HG03045 (cell line): ENCODE data around the gene CCDC32.
"Not testable (repeated sequence)": the region's sequence is repeated elsewhere in the genome, so short reads cannot be mapped to it uniquely, and the experiment has no call there.

Source experiments
- ATAC-seq: cut with Tn5 transposase; IDR thresholded peaks from one replicate; pipeline ENCODE4 v1.9.1; 2021; ENCODE audit warnings: mild to moderate bottlenecking, moderate library complexity; ENCODE audit not compliant: unreplicated experiment

Gene CCDC32

DNA sequence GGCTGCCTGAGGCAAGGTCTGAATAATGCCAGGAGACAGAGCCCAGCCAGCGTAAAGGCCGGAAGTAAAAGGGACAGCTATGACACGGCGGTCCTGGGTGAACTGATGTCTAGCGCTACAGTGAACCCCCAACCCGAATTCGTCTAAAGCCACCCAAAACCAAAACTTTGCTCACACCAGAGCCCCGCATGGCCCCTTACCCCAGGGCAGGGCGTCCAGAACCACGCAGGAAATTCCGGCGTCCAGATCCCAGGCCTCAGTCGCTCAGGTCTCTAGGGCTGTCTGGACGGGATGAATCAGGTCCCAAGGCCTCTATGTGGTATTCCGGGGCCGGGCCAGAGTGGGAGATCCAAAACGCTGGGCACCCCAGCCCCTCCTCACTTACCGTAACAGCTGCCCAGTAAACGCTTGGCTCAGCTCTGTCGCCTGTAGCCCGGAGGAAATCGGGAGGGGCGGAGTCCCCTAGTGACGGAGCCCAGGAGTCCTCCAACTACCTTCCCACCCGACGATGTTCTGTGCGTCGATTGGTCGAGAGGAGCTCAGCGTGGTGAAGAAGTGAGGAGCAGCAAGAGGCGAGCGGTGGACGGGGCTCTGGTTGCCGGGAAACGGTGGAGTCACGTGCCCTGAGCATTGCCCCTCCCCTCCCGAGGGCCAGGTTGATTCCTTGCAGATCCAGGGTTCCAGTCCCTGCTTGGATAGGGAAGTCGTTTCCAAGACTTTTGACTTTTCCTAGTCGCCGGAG is at the start of gene CCDC32:
TSS of gene CCDC32 (minus strand) at position 452 of the 742 bp plus-strand sequence. CDS start 2,027 bp downstream, outside the sequence.
- ATAC-seq = peak; percentile 97

GRCh38 chr15:40613080-40613479 is 48.2 kb upstream of the CCDC32 start:
- ATAC-seq = no peak

DNA sequence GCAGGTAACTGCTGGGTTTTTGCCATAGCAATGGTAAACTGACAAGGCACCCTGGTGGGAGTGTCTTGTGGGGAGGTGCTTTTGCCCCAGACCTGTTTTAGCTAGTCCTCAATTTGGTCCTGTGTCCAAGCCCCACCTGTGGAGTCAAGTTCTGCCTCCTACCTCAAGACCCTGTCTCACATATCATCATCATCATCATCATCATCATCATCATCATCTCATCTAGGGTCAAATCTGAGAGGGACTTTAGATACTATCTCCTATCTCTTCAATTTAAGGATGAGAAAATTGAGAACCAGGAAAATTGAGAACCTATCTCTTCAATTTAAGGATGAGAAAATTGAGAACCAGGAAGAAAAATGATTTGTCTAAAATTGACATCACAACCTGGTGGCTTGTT is 39.1 kb upstream of the CCDC32 start:
- ATAC-seq = no peak

DNA sequence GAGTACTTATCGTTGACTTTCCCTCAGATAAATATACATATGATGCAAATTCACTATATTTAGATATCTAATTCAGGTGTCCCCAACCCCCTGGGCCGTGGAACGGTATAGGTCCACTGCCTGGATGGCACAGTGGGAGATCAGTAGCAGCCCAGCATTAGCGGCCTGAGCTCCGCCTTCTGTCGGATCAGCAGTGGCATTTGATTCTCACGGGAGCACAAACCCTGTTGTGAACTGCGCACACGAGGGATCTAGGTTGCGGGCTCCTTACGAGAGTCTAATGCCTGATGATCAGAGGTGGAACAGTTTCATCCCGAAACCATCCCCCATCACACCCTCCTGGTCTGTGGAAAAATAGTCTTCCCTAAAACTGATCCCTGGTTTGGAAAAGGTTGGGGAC is 36.1 kb upstream of the CCDC32 start:
- no peak for ATAC-seq

DNA sequence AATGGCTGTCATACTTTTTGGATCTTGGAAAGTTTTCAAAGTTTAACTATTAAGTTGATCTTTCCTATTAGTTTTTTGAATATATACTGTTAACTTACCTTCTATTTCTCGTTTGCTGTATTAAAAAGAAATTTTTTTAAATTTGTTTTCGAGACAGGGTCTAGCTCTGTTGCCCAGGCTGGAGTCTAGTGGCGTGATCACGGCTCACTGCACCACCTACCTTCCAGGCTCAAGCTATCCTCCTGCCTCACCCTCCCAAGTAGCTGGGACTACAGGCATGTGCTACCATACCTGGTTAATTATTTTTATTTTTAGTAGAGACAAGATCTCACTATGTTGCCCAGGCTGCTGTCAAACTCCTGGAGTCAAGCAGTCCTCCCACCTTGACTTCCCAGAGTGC is 33.8 kb upstream of the CCDC32 start:
- no peak for ATAC-seq

GRCh38 chr15:40598126-40598525 is 33.3 kb upstream of the CCDC32 start:
- no peak for ATAC-seq

GRCh38 chr15:40597024-40597423 is 32.2 kb upstream of the CCDC32 start:
- no peak for ATAC-seq

- ATAC-seq = no peak
Observed at GRCh38 chr15:40595773-40596172, 30.9 kb upstream of the CCDC32 start.

DNA sequence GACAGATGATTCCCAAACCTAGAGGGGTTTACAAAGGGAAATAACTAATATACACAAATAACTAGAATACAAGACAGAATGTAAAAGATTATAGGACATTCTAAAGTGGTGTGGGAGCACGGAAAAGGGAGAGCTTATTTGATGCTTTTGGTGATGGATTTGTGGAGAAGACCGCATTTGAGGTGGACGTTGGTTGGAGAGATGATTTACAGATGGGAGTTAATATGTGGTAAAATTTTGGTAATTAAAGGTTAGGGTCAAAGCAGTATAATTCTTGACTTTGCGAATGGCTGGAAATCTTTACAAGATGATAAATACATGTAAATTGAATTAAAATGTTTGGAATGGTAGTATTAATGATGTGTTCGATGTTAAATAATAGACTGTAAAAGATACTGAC is 30.4 kb upstream of the CCDC32 start:
- no peak for ATAC-seq

DNA sequence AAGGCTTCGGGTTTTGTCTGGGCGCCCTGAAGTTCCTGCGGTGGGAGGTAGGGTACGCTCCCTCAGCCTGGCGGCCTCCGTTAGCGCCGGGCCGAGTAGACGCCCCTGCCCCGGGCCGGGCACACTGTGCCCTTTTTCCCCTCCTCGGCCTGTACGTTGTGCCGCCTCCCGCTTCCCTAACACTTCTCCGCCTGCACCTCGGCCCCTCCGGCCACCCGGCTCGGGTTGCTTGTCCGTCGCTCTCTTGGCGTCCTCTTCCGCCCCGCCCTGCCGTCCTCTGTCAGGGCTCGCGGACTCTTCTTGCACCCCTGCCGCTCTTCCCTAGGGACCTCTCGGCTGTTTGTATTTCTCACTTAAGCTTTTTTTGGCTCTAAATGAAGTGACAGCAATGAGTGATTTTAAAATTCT is 29.6 kb upstream of the CCDC32 start:
- peak; percentile 40 for ATAC-seq

DNA sequence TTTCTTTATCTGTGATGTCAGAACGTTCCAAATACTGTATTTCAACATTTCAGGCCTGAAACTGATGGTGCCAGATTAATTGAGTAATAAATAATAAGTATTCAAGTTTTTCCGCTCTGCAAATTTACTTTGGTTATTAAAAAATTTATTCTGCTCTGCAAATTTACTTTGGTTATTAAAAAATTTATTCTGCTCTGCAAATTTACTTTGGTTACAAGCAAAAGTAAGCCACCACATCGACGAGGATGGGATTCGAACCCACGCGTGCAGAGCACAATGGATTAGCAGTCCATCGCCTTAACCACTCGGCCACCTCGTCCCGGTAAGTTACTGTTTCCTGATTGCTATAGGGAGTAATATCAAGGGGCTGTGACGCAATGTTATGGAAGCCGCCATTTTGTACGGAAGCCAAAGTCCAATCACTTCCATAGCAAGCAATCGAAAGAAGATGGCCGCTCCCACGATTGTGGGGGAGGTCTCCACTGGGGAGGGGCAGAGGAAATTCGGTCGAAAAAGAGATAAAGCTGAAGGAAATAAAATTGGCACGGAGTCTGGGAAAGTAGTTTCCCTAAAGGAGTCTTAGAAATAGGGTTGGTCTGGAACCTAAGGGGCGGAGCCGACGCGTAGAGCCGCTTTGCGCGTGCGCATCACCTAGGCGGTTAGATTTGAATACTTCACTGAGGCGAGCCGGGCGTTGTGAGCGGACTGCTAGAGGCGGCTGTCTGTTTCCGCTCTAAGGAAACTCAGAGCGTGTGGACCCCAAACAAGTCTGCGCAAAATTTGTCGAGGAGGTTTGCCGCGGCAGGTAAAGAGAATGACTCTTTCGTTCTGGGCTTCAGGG is 29.0 kb upstream of the CCDC32 start, which contains the start of gene KNL1:
TSS of gene KNL1 (plus strand) at position 662 of the 841 bp plus-strand sequence. CDS start 8,683 bp downstream, outside the sequence.
- peak; percentile 69 for ATAC-seq

- no peak for ATAC-seq
Observed at GRCh38 chr15:40593165-40593564, 28.3 kb upstream of the CCDC32 start.

DNA sequence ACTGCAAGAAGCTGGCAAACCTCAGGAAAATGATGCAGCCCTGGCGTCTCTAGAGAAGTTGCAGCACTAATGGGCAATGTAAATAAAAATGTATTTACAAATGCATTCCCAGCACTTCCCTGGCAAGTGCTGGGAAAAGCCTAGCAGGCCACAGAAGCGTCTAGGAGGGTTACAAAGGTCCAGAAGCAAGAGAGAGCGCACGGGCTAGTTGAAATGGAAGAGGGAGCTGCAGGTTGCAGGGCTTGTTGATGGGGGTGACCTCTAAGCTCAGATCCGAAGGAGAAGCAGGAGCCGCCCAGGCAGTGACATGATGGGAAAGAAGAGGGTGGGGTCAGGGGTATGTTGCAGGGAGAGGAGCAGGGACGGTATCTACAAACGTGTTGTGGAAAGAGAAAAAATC is 26.5 kb upstream of the CCDC32 start:
- ATAC-seq = no peak

GRCh38 chr15:40590667-40591050 is 25.8 kb upstream of the CCDC32 start:
- no peak for ATAC-seq

DNA sequence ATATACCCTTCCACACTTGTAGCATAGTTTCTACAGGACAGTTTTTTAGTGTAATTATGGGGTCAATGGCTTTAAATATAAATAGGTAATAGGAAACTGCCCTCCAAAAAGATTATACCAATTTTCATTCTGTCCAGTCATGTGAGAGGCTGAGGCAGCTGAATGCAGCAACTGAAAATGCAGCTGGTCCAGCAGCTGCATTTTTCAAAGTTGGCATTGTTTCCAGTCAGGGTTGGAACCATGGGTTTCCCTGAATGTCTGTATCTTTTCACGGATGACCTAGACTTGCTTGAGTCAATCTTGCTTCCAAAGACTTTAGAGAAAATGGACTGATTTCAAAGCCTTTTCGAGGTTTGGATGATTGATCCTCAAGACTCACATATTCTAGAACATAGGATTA is 19.3 kb upstream of the CCDC32 start:
- no peak for ATAC-seq

DNA sequence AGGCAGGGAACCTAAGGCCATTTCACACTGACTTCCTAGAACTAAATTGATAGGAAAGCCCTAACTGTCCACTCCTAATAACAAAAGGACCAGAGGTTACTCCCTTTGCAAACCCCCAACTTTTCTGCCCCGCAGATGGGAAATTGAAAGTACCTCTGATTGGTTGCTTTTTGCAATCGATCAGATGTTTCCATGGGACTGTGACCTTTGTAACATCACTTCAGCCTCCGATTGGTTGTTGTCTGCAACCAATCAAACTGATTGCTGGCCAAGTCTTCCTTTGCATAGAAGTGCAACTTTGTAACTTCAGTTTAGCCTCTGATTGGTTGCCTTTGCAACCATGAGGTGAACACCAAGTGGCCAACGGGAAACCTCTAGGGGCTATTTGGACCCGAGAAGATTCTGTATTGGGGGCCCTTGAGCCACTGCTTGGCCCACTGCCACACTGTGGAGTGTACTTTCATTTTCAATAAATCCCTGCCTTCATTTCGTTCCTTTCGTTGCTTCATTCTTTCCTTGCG is 17.9 kb upstream of the CCDC32 start:
- ATAC-seq = no peak

DNA sequence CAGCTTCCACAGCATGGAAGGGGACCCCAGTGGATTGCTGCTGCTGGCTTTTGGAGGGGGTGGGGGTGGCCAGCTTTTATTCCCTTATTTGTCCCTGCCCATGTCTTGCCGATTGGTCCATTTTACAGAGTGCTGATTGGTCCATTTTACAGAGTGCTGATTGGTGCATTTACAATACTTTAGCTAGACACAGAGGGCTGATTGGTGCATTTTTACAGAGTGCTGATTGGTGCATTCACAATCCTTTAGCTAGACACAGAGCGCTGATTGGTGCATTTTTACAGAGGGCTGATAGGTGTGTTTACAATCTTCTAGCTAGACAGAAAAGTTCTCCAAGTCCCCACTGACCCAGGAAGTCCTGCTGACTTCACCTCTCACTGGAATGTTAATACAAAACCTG is 17.0 kb upstream of the CCDC32 start:
- ATAC-seq = not testable (repeated sequence)

GRCh38 chr15:40578892-40579291 is 14.1 kb upstream of the CCDC32 start:
- no peak for ATAC-seq

GRCh38 chr15:40576914-40577313 is 12.1 kb upstream of the CCDC32 start:
- not testable (repeated sequence) for ATAC-seq

DNA sequence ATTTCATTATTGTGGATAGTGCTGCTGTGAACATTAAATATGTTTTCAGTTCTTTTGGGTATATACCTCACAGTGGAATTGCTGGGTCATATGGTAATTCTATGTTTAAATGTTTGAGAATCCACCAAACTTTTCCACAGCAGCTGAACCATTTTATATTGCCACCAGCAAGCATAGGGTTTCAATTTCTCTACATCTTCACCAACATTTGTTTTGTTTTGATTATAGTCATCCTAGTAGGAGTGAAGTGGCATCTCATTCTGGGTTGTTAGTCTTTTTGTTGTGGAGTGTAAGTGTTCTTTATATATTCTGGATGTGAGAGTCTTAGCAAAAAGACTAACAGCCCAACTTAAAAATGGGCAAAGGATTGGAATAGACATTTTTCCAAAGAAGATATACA is 10.3 kb upstream of the CCDC32 start:
- ATAC-seq = no peak

DNA sequence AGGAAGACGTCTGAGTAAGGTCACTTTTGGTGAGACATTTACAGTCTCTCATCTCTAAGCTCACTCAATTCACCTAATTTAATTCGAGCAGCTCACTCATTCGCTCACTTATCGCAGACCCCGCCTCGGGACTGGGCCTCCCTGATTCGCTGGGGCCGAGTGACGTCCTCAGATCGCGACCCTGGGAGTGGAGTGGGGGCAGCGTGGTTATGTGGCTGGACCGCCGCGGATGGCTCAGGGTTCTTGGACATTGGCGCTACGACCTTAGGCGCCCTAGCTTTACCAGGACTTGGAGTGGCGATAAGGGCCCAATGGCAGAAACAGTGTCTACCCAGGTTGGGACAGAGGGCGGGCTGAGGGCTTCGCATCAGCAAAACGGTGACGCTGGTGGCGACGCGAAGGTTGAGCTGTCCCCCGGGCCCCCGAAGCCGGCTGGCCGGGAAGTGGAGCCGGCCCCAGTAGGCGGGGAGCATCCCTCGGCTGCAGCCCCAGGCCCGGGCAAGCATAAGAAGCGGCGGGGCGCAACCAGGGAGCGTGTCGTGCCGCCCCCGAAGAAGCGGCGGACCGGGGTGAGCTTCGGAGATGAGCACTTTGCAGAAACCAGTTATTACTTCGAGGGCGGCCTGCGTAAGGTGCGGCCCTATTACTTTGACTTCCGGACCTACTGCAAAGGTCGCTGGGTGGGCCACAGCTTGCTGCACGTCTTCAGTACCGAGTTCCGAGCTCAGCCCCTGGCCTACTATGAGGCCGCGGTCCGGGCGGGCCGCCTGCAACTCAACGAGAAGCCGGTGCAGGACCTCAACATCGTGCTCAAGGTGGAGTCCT is 4.5 kb upstream of the CCDC32 start, which contains the start of gene RPUSD2:
TSS of gene RPUSD2 (plus strand) at position 171 of the 825 bp plus-strand sequence. CDS start at position 210, 39 bp downstream.
- peak; percentile 55 for ATAC-seq
